H9 (cell line): Measurements from ENCODE around the gene KRT36. TPM values are rescaled to one million over a fixed set of nuclear protein-coding genes. Genes with fewer than 3 reads are reported as not detected.

Source experiments
- DNase-seq: peaks from one replicate; pipeline ENCODE4 v3.0.0-alpha.2; 2017
- H2AFZ ChIP-seq: one replicate; pipeline ENCODE4 v1.6.1; 2013; ENCODE audit warnings: mild to moderate bottlenecking, low read length, control low read depth, moderate library complexity
- H2AK5ac ChIP-seq: 2 replicates; pipeline ENCODE4 v1.6.1; 2013; ENCODE audit warnings: low read length, control low read depth, mixed read lengths; ENCODE audit not compliant: insufficient read length
- H2BK120ac ChIP-seq: one replicate; pipeline ENCODE4 v1.6.1; 2013; ENCODE audit warnings: low read depth, mild to moderate bottlenecking, low read length, control low read depth, inconsistent platforms; ENCODE audit not compliant: poor library complexity, severe bottlenecking
- H2BK12ac ChIP-seq: 2 replicates; pipeline ENCODE4 v1.6.1; 2013; ENCODE audit warnings: low read length, control low read depth, mixed read lengths, low read depth; ENCODE audit not compliant: insufficient read length
- H2BK15ac ChIP-seq: 2 replicates; pipeline ENCODE4 v1.6.1; 2013; ENCODE audit warnings: low read depth, low read length, control low read depth
- H2BK20ac ChIP-seq: one replicate; pipeline ENCODE4 v1.6.1; 2013; ENCODE audit warnings: low read depth, mild to moderate bottlenecking, low read length, control low read depth, inconsistent platforms; ENCODE audit not compliant: poor library complexity, severe bottlenecking
- H2BK5ac ChIP-seq: 2 replicates; pipeline ENCODE4 v1.6.1; 2013; ENCODE audit warnings: low read length, control low read depth, mixed read lengths; ENCODE audit not compliant: insufficient read length
- H3K14ac ChIP-seq: 2 replicates; pipeline ENCODE4 v1.6.1; 2013; ENCODE audit warnings: low read length, control low read depth; ENCODE audit not compliant: insufficient read depth
- H3K18ac ChIP-seq: 2 replicates; pipeline ENCODE4 v1.6.1; 2013; ENCODE audit warnings: low read depth, mild to moderate bottlenecking, mixed read lengths, low read length, control low read depth; ENCODE audit not compliant: insufficient read length
- H3K23ac ChIP-seq: 2 replicates; pipeline ENCODE4 v1.6.1; 2013; ENCODE audit warnings: low read length, control low read depth, mixed read lengths, low read depth; ENCODE audit not compliant: insufficient read length
- H3K23me2 ChIP-seq: 2 replicates; pipeline ENCODE4 v1.6.1; 2013; ENCODE audit warnings: low read depth, mild to moderate bottlenecking, mixed read lengths, low read length, control low read depth; ENCODE audit not compliant: insufficient read length, poor library complexity, severe bottlenecking
- H3K27ac ChIP-seq: 2 replicates; pipeline ENCODE4 v1.5.1; 2013; ENCODE audit warnings: low read length, control low read depth, mixed read lengths, low read depth; ENCODE audit not compliant: insufficient read length
- H3K27me3 ChIP-seq: 2 replicates; pipeline ENCODE4 v1.6.1; 2013; ENCODE audit warnings: low read length, control low read depth, inconsistent platforms; ENCODE audit not compliant: insufficient read depth
- H3K4ac ChIP-seq: 2 replicates; pipeline ENCODE4 v1.6.1; 2013; ENCODE audit warnings: low read depth, mild to moderate bottlenecking, control low read depth, inconsistent platforms, low read length, moderate library complexity
- H3K4me1 ChIP-seq: 2 replicates; pipeline ENCODE4 v1.6.1; 2013; ENCODE audit warnings: low read length, control low read depth, inconsistent platforms; ENCODE audit not compliant: insufficient read depth
- H3K4me2 ChIP-seq: 2 replicates; pipeline ENCODE4 v1.6.1; 2013; ENCODE audit warnings: low read length, control low read depth, mixed read lengths; ENCODE audit not compliant: insufficient read length, insufficient read depth
- H3K56ac ChIP-seq: 2 replicates; pipeline ENCODE4 v1.6.1; 2013; ENCODE audit warnings: low read depth, mild to moderate bottlenecking, mixed read lengths, low read length, control low read depth; ENCODE audit not compliant: insufficient read length
- H3K79me1 ChIP-seq: 2 replicates; pipeline ENCODE4 v1.6.1; 2013; ENCODE audit warnings: low read depth, mild to moderate bottlenecking, moderate library complexity, low read length, control low read depth, inconsistent platforms; ENCODE audit not compliant: insufficient read depth, poor library complexity, severe bottlenecking
- H3K79me2 ChIP-seq: 2 replicates; pipeline ENCODE4 v1.6.1; 2013; ENCODE audit warnings: low read length, control low read depth, inconsistent platforms; ENCODE audit not compliant: insufficient read depth
- H3K9ac ChIP-seq: 2 replicates; pipeline ENCODE4 v1.6.1; 2013; ENCODE audit warnings: low read length, control low read depth, mixed read lengths; ENCODE audit not compliant: insufficient read length; ENCODE audit errors: extremely low read depth
- H3K9me3 ChIP-seq: one replicate; pipeline ENCODE4 v1.6.1; 2013; ENCODE audit warnings: low read depth, low read length, inconsistent platforms; ENCODE audit not compliant: control insufficient read depth
- H3T11ph ChIP-seq: one replicate; pipeline ENCODE4 v1.6.1; 2013; ENCODE audit warnings: mild to moderate bottlenecking, low read length, control low read depth, inconsistent platforms
- H4K20me1 ChIP-seq: one replicate; pipeline ENCODE4 v1.6.1; 2013; ENCODE audit not compliant: control insufficient read depth, insufficient read length, insufficient read depth
- H4K5ac ChIP-seq: 2 replicates; pipeline ENCODE4 v1.6.1; 2013; ENCODE audit warnings: low read depth, mild to moderate bottlenecking, mixed read lengths, low read length, control low read depth; ENCODE audit not compliant: insufficient read length
- H4K8ac ChIP-seq: replicated peaks from 2 replicates; pipeline ENCODE4 v1.6.1; 2013; ENCODE audit warnings: low read length, control low read depth, mixed read lengths, low read depth; ENCODE audit not compliant: insufficient read length
- H4K91ac ChIP-seq: 2 replicates; pipeline ENCODE4 v1.6.1; 2013; ENCODE audit warnings: low read depth, mild to moderate bottlenecking, moderate library complexity, mixed read lengths, low read length, control low read depth; ENCODE audit not compliant: insufficient read length
- H3K27ac Mint-ChIP-seq, 3 experiments: 2 replicates in 2 of 3; 3 replicates in 1 of 3; pipeline ENCODE4 v1.8.0; 2020 to 2021; ENCODE audit warnings: mixed read lengths in 3 of 3, mild to moderate bottlenecking in 1 of 3, moderate library complexity in 1 of 3
- H3K27me3 Mint-ChIP-seq: 2 replicates; pipeline ENCODE4 v1.8.0; 2021; ENCODE audit warnings: low read depth, mild to moderate bottlenecking, moderate library complexity, mixed read lengths
- H3K36me3 Mint-ChIP-seq, 3 experiments: 2 replicates in 2 of 3; 3 replicates in 1 of 3; pipeline ENCODE4 v1.8.0; 2020 to 2021; ENCODE audit warnings: low read depth in 3 of 3, mixed read lengths in 3 of 3; ENCODE audit not compliant: insufficient read depth in 1 of 3
- H3K4me1 Mint-ChIP-seq, 2 experiments: 2 replicates each; pipeline ENCODE4 v1.8.0; 2020; ENCODE audit warnings: mixed read lengths in 2 of 2
- H3K4me3 Mint-ChIP-seq, 2 experiments: 2 replicates in 1 of 2; 3 replicates in 1 of 2; pipeline ENCODE4 v1.8.0; 2020 to 2021; ENCODE audit warnings: mild to moderate bottlenecking in 2 of 2, mixed read lengths in 2 of 2, moderate library complexity in 1 of 2
- H3K9me3 Mint-ChIP-seq, 2 experiments: 2 replicates in 1 of 2; 3 replicates in 1 of 2; pipeline ENCODE4 v1.8.0; 2020; ENCODE audit warnings: mild to moderate bottlenecking in 2 of 2, mixed read lengths in 2 of 2, moderate library complexity in 1 of 2
- CTCF ChIP-seq: fragments of 200-600 bp; sonication (generic); conservative IDR thresholded peaks from 3 replicates; pipeline ENCODE4 v1.8.0; 2021; ENCODE audit warnings: antibody characterized with exemption, mild to moderate bottlenecking
- WGBS: extraction: QIAGEN DNeasy Blood & Tissue Kit; methylation state at CpG from one replicate; pipeline ENCODE4 v1.1.7; 2013; ENCODE audit warnings: missing lambda C conversion rate, low lambda C conversion rate, mixed read lengths; ENCODE audit not compliant: insufficient read length; ENCODE audit errors: extremely low coverage; 5-methylcytosine and 5-hydroxymethylcytosine counted together
- long read RNA-seq: library from polyadenylated mRNA; unstranded; transcript quantifications from one replicate; pipeline ENCODE4 v2.0.0, GENCODE V29; 2020
- total RNA-seq: library from RNA; stranded (reverse); gene quantifications from 2 replicates; pipeline ENCODE4 v1.2.1, GENCODE V29; 2021

The KRT36 gene
- total RNA-seq = not detected in 2 replicates
- long read RNA-seq = 0 reads

- Histone ChIP-seq H4K8ac (no peak within 1 kb of the TSS), H3K4me2 (no peak within 1 kb of the TSS), H3K9ac (no peak within 1 kb of the TSS), H3K79me2 (no peaks in the 10 kb centered on the region), H2BK5ac (no peak within 1 kb of the TSS), H3T11ph (no peak within 1 kb of the TSS), H2AFZ (no peak within 1 kb of the TSS), H3K56ac (no peak within 1 kb of the TSS), H2BK15ac (no peak within 1 kb of the TSS), H3K27me3 (no peaks in the 10 kb centered on the region), H3K9me3 (no peaks in the 10 kb centered on the region), H3K79me1 (no peaks in the 10 kb centered on the region), H3K23ac (no peak within 1 kb of the TSS), H3K14ac (no peak within 1 kb of the TSS), H2BK12ac (no peak within 1 kb of the TSS), H3K4me1 (no peaks in the 10 kb centered on the region), H2AK5ac (no peak within 1 kb of the TSS), H4K5ac (no peak within 1 kb of the TSS), H4K91ac (no peak within 1 kb of the TSS), H3K23me2 (peaks cover 3% of the 10 kb centered on the region), H4K20me1 (no peaks in the 10 kb centered on the region), H3K18ac (no peak within 1 kb of the TSS), H2BK20ac (no peak within 1 kb of the TSS), H3K4ac (no peak within 1 kb of the TSS), H3K27ac (no peak within 1 kb of the TSS), H2BK120ac (no peak within 1 kb of the TSS)
- Mint-ChIP-seq H3K27me3 (peaks cover 34% of the 10 kb centered on the region), H3K4me3 (no peak within 1 kb of the TSS), H3K9me3 (no peaks in the 10 kb centered on the region), H3K36me3 (no peaks in the 10 kb centered on the region), H3K27ac (peak within 1 kb of the TSS in 1 of 3 experiments; percentile 31; a peak in 1 of 7 replicates), H3K4me1 (peaks cover 1 to 2% of the 10 kb centered on the region in 2 experiments; a peak in 2 of 4 replicates)
- no peak for TF ChIP-seq CTCF
- no CpG with 5 or more reads among the region's 12 CpGs for WGBS
- no peak for DNase-seq
These were observed at the start of gene KRT36 for GRCh38 chr17:41489531-41489930. Gene KRT36, minus strand, starts transcription at chr17:41489910. Its CDS starts 46 bp downstream, at chr17:41489864.
